GM21528 (cell line): ENCODE measurements around the gene TSPAN18.

Experiments used
- ATAC-seq: cut with Tn5 transposase; IDR thresholded peaks from one replicate; pipeline ENCODE4 v1.9.1; 2021; ENCODE audit warnings: mild to moderate bottlenecking, moderate library complexity; ENCODE audit not compliant: unreplicated experiment, low FRiP score

The TSPAN18 gene

DNA sequence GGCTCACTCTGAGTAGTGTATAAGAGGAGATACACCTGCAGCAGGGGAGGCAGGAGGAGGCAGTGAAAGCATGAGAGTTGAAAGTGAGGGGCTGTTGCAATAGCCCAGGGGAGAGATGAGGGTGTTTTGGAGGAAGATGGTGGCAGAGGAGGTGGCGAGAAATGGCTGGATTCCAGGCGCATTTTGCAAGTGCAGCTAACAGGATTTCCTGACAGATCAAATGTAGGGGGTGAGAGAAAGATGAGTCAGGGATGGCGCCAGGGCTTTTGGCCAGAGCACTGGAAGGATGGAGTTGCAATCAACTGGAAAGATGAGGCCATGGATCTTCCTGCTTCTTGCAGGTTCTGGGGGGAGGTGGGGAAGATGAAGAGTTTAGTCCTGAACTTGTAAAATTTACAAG lies 16.8 kb upstream of the TSPAN18 start:
- ATAC-seq: no peak

DNA sequence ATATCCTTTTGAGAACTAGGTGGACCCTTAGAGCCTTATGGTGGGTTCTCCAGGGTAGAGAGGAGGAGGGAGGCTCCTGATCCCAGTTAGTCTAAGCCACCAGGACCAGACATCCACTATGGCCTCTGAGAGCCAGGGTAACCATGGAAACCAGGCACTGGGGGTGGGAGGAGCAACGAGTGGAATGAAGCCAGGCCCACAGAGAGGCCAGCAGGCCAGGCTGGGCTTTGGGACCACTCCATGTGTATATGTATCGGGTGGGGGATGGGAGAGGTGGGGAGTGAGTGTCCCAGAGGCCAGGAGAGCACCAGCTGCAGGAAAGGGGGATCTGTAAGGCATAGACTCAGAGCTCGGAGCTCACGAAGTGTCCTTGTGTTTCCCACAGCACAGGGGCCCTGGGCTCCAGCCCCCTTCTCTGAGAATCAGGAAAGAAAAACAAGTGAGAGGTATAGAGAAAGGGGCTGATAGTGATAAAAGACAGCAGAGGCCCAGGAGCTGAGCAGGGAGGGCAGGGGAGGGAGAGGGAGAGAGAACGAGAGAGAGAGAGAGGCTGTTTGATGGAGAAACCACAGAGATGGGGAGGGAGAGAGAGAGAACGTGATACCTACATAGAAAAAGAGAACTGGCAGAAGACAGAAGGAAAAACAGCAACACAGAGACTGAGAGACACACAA lies 15.5 kb upstream of the TSPAN18 start:
- no peak for ATAC-seq

DNA sequence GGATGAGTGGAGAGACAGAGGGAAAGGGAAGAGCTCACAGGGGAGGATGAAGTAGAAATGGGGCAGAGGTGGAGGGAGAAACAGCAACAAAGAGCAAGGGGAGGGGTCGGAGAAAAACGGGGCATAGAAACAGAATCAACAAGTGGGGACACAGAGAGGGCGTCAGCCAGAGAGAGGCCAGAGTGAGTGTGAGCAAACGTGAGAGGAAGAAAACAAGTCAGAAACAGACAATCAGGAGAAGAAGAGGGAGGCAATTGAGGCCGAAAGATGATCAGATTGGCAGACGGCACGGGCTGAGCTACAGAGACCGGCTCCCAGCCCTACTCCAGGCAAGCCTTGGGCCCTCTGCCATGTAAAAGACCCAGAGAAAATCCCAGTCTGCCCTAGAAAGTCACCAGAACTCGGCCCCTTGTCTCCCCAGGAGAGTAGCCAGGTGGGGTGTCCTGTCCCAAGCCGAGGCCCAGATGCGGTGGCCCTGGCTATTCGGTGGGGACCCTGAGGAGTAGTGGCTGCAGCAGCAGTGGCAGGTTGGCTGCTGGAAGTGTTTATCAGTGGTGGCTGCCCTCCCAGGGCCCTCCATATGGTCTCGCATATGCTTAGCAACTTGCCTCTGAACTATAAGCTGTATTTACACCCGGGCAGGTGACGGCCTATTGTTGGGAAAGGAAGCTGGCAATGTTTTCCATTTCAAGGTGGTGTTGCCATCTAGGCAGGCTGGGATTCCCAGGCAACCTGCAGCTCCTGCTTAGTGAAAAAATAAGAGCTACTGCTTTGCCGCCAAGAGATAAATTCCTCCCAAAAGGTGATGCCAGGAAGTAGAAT lies 14.8 kb upstream of the TSPAN18 start:
- ATAC-seq: no peak

DNA sequence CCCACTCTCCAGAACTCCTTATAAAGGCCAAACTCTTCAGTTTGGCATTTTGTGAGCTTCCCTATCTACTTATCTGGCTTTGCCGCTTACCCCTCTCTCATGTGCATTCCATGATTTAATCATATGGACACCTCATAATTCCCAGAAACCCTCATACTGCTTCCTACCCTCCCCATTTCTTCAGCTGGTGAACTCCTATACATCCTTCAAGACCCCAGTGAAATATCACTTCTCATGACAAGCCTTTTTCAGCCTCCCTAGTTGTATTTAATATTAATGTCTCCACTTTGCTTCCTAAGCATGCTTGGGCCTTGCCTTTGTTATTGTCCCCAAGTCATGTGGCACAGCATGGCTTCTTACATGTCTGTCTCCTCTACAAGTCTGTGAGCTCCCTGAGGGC lies 13.7 kb upstream of the TSPAN18 start:
- ATAC-seq: no peak

DNA sequence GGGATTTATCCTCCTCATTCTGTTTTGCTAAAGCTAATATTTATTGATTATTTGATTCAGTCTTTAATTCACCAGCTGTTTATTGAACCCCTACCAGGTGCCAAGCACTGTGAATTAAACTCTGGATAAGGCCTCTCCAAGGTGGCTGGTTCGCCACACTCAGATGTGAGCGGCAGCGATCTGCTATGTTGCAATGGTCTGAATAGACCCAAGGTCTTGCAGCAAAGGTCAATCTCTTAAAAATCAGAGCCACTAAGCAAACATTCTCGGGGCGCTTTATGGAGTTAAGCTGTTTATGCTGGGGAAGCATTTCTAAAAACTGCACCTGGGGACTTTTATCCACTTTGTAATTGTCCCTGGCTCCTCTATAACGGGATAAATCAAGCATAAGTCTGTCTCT lies 10.5 kb upstream of the TSPAN18 start:
- ATAC-seq: no peak

DNA sequence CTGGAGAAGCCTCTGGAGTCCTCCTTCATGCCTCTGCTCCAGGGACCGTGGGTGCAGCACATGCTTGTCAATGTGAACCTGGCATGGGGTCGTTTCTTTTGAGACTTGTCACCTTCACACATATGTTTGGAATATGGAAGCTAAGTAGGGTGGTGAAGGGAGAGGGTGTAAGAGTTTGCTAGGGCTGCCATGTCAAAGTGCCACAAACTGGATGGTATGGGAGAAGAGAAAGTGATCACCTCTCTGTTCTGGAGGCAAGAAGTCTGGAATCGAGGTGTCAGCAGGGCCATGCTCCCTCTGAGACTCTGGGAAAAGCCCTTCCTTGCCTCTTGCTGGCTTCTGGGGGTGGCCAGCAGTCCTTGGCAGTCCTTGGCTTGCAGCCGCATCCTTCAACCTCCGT lies 8.7 kb upstream of the TSPAN18 start:
- no peak for ATAC-seq

DNA sequence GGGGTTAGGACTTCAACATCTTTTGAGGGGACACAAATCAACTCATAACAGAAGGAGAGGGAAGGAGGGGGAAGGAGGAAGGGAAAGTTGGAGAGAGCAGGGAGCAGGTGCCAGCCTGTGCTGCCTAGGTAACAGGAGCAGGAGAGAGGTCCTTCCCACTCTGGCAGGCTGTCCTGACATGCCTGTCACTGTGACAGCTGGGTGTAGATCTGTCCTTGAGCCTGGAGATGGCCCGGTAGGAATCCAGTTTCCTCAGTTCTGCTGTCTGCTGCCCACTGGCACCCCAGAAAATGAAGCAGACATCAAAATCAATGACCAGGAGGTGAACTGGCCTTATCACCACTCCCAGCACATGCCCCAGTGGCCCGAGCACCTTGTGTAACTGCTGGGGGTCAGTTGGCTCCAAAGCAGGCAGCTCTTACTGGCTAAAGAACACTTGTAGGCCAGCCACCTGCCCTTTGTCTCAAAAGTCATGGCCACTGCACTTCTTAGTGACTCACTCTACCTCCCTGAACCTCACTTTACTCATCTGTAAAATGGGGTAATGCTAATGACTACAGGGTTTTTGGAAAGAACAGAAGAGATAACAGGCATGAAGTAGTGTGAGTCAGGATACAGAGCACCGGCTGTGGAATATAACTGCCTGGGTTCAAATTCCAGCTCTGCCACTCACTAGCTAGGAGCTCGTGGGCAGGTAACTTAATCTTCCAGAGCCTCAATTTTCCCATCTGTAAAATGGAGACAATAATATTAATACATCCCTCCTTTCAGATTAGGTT lies 8.0 kb upstream of the TSPAN18 start:
- ATAC-seq: no peak

DNA sequence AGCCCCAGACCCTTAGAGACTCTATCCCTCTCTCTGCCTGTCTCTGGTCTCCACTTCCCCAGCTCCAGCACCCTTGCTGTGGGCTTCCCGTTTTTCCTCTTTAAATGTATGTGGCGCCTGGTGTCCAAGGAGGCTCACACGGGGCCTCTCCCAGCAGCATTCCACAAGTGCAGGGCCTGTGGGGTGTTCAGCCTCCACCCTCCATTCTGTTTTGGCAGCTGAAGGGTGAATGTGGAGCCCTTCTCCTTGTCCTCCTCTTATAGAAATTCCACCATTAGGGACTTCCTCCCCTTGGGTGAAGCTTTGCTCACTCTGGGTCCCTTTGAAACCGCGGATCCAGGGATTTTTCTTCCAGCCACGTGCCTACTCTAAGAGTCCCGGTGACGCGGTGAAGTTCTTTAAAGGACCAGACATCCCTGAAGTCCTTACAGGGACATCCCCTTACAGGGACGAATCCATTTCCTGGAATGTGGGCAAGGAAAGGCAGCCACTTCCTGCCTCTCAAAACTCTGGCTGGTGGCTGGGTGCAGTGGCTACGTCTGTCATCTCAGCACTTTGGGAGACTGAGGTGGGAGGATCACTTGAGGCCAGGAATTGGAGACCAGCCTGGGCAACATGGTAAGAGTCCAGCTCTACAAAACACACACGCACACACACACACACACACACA lies 1.6 kb upstream of the TSPAN18 start:
- no peak for ATAC-seq

DNA sequence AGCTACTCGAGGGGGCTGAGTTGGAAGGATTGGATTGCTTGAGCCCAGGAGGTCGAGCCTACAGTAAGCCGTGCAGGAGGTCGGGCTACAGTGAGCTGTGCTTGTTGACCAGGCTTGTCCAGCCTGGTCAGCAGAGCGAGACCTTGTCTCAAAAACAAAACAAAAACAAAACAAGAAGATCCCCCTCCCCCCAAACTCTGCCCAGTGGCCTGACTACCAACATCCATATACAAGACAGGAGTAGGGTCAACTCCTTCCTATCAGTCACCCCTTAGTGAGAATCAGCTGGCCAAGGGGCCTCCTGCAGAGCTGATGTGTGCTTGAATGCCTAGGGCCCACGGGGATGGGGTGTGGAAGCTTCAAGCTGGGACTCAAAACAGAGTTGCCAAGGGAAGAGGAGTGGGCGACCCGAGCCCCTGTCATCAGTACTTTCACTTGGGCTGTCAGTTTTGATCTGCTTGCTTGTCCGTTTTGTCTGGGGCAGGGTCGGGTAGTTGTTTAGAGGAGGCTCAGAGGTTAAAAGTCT lies 942 bp upstream of the TSPAN18 start:
- no peak for ATAC-seq

DNA sequence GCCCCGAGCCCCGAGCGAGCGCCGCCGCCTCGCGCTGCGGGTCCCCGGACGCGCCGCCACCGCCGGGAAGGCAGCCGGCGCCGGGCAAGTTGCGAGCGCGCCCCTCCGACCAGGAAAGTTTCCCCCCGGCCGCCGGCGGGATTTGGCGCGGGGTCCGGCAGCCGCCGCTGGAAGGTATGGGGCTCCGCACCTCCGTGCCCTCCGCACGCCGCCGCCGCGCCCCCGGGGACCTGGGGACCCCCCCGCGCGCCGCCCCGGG lies 281 bp downstream of the TSPAN18 start:
- ATAC-seq: no peak

DNA sequence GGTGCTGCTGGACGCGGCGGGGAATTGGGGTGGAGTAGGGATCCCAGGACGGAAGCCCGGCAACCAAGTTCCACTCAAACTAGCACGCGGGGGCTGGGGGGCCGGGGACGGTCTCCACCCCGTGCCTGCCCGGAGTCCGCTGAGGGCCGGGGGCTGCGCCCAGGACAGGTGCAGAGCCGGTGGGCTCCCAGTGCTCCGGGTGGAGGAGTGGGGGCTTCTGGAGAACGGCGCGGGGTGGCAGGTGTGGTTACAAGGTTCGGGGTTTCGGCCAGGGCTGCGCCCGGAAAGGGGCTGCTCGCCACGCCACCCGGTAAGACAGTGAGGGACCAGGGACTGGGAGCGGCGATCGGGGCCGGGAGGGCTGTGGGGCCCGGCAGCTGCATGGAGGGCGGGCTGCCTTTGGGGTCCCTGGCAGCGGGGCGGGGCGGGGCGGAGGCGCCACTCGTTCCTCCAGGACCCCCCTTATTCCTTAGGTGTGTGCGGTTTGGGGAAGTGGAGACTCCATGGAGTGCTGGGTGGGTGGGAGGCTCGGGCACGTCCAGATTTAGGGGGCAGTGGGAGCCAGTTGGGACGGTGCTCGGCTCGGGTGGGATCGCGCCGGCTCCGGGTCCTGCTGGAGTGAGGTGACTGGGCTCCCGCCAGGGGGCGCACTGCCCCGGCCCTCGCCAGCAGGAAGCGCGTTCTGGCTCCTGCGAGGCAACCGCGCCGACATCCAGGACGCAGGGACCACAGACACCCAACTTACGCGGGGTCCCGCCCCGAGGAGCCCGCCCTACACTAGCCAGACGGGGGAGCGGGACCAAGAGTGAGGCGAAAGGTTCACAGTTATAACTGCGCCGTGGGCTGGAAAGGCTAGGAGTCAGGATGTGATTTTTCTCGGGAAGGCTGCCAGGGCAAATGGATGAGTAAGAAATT lies 868 bp downstream of the TSPAN18 start:
- ATAC-seq: no peak

DNA sequence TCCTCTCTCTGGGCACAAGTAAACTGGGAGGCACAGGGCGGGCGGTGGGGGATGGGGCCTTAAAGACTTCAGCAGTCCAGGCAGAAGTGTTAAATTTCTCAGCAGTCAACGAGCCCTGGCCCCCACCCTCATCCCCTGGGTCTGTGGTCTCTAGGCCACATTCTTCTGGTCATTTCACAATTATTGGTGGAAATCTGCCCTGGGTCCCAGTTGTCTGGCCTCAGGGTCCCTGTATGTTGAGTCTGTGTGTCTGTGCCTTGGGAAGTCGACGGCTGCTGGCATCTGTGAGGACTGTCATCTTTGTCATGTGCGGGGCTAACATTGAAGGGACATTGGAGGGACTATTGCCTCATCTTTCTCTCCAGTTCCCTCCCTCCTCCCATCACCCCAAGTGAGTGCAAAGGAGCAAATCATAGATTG lies 1.7 kb downstream of the TSPAN18 start:
- no peak for ATAC-seq

DNA sequence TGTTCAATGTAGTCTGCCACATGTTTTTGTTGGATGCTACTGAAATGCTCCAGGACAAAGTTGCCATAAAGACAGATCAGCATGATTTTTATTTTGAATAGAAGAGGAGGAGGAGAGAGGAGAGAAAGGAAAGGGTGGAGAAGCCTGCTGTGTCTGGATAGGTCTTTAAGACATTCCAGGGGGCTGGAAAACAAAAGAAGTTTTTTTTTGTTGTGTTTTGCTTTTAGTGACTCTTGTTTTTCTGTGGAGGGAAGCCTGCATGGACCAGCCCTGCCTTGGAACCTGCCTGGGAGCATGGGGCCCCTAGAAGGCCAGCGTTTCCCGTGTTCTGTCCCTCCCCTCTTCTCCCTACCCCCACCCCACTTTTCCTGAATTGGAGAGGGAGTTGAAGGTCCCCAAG lies 2.3 kb downstream of the TSPAN18 start:
- ATAC-seq: no peak

DNA sequence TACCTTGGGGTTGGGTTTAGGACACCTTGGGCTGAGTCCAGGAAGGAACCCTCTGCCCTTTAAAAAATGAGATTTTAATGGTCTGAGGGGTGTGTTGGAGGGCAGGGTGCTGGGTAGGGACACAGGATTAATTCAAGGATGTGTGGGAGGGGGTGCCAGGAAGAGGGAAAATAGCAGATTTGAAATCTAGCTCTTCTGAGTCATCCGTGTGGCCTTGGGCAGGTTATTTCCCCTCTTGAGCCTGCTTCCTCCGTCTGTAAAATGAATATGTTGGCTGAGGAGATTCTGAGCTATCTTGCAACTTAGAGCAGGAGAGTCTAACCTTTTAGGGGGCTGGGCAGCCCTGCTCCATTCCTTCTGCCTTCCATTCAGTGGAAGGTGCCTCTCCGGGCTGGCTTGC lies 3.0 kb downstream of the TSPAN18 start:
- no peak for ATAC-seq

DNA sequence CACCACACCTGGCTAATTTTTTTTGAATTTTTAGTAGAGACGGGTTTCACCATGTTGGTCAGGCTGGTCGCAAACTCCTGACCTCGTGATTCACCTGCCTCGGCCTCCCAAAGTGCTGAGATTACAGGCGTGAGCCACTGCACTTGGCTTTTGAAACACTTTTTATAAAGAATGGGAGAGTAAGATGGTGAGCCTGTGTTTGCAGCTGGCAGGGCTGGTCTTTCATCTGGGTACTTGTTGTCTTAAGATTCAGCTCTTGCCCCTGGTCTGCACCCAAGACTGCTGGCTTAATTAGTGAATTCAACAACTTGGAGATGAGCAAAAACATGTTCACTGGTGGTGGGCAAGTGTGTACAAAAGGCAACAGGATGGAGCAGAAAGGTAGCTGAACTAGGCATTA lies 4.0 kb downstream of the TSPAN18 start:
- no peak for ATAC-seq

DNA sequence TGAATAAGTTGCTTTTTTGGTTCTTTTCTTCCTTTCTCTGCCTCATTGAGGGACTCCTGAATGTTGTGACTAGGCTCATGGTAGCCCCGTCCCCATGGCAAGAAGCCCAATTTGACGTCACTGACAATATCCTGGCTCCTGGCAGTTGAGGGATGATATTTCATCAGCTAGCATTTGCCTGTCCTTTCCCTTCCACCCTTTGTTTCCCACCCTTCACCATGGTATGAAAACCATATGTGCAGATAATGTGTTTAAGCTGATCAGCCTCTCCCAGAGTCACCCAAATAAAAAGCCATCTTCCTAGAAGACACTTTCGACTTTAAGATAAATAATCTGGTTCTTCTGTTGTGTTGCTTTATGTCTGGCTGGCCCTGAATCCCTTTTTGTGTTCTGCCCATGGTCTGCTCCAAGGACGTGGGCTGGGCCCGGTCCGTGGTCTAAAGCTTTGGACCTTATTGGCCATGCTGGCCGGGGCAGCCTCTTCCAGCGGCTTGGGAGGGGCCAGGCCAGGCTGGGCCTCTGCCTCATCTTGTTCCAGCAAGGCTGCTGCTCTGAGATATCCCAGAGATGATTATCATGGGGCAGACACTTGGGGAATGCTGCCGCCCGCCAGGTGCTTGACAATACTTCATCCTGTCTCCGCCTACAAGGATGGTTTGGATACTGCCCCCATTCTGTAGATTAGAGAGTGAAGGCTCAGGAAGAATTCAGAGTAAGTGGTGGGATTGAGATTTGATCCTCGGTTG lies 5.1 kb downstream of the TSPAN18 start:
- ATAC-seq: no peak

DNA sequence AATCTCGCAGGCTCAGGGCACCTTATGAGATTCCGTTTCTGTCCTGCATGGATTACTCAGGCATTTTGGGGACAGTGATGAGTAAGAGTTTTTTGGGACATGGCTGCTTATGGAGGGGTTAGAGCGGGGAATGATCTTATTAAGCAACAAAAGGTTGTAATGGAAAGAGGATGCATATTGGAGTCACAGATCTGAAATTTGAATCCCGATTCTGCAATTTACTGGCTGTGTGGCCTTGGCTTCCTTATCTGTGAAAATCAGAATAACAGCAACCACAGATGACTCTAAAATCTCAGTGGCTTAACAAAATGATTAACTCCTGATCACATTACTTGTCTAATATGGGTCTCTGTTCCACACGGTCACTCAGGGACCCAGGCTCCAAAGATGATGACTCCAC lies 5.8 kb downstream of the TSPAN18 start:
- ATAC-seq: no peak

DNA sequence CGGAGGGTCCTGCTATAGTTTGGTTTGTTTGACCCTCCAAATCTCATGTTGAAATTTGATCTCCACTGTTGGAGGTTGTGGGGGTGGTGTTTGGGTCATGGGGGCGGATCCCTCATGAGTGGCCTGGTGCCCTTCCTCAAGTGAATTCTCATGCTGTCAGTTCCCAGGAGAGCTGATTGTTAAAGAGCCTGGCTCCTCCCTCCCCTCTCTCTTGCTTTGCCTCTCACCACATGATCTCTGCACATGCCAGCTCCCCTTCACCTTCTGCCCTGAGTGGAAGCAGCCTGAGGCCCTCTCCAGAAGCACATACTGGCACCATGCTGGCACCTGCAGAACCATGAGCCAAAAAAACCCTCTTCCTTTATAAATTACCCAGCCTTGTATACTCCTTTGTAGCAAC lies 7.1 kb downstream of the TSPAN18 start:
- ATAC-seq: no peak

DNA sequence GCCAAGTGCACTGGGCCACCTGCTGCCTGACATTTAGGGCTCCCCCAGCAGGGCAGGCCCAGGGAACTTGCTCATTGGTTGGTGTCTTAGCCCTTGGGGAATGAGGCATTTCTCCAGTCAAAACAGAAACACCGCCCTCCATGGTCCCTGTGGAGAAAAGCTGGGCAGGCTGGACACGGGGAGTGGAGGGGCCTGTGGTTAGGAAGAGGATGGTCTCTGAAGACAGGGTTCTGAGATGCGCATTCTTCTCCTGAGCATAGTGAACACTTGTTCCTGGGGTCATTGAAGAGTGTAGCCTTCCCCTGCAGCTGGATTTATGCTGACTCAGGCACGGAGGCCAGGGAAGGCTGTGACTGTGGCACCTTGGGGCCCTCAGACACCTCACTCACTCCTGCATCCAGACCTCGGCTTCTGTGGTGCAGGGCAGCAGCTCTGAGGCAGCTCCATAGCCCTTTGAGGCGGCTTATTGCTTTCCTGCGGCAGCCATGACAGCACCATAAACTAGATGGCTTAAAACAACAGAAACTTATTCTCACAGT lies 8.2 kb downstream of the TSPAN18 start:
- no peak for ATAC-seq
